Right ventricle myocardium inferior (tissue), 1 donor: ENCODE measurements around the gene PITPNC1. TPM values are rescaled to one million over a fixed set of nuclear protein-coding genes. Genes with fewer than 3 reads are reported as not detected.
"Not testable (repeated sequence)": the region's sequence is repeated elsewhere in the genome, so short reads cannot be mapped to it uniquely, and the experiment has no call there.

ENCODE experiments used
- ATAC-seq: fragments of 200-7000 bp; cut with Tn5 transposase; one replicate; pipeline ENCODE4 v1.9.1; 2020; ENCODE audit warnings: mild to moderate bottlenecking, moderate library complexity
- DNase-seq: peaks from one replicate; pipeline ENCODE4 v3.0.0; 2021; ENCODE audit errors: missing footprints
- intact Hi-C: fragments of 100-400 bp; cut with DNase I; formaldehyde crosslinking; loops from one replicate; pipeline ENCODE4 v1.11.0; 2022
- total RNA-seq: library from RNA; stranded (reverse); fragmentation: NEBNext Ultra II Directional; extraction: Animal tissue kit (Norgen Biotek cat#: 25700); gene quantifications from one replicate; pipeline ENCODE4 v1.2.1, GENCODE V29; 2021
- donor health status: DM: no; HTN: yes; CAD: no; lungs with severe emphysema.

The PITPNC1 gene
- total RNA-seq, 1 donor from 2014 or later, result 13.8 TPM

- ATAC-seq (no peak), DNase-seq (no peak)
- intact Hi-C loops, result loop anchor here (5.0 to 10.0 kb wide), 3 partner anchors 35 to 162 kb away; no protein-coding TSS in a partner anchor
These were observed 259.9 kb downstream of the PITPNC1 start for GRCh38 chr17:67636834-67637520.

GRCh38 chr17:67637901-67638641, 261.0 kb downstream of the PITPNC1 start:
- DNase-seq (no peak), ATAC-seq (no peak)
- intact Hi-C loops, result loop anchor here (5.0 to 10.0 kb wide), 3 partner anchors 34 to 163 kb away; no protein-coding TSS in a partner anchor

DNA sequence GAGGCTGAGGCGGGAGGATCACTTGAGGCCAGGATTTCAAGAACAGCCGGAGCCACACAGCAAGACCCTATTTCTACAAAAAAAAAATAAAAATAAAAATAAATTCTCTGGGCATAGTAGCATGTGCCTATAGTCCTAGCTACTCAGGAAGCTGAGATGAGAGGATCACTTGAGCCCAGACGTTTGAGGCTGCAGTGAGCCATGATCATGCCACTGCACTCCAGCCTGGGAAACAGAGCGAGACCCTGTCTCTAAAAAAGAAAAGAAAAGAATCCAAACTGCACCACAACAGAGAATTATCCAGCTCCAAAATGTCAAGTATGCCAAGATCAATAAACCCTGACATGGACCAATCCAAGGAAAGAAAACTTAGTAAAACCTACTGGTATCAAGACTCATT, 261.8 kb downstream of the PITPNC1 start:
- ATAC-seq (no peak), DNase-seq (no peak)
- intact Hi-C loops, result loop anchor here (5.0 to 10.0 kb wide), 3 partner anchors 33 to 164 kb away; no protein-coding TSS in a partner anchor

GRCh38 chr17:67639555-67639954, 262.5 kb downstream of the PITPNC1 start:
- intact Hi-C loops, result loop anchor here (5.0 to 10.0 kb wide), 3 partner anchors 33 to 165 kb away; no protein-coding TSS in a partner anchor
- DNase-seq (no peak), ATAC-seq (peak; percentile 51)

DNA sequence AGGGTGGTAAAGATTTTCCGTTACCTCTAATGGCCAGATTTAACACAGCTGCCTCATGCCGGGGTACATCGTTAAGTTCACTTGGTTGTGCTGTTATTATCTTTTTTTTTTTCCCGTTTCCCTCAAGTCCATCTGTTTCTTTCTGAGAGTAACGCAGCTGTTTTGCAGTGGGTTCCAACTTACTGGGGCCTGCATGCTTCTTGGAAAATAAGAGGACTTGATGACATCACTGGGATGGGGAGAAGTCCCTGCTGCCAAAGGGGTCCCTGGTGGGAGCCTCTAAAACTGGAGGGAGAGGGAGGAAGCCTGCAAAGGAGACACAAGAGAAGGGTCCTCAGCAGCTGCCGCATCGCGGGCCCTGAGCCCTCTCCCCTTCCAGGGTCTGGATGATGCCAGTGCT, 262.9 kb downstream of the PITPNC1 start:
- DNase-seq (no peak), ATAC-seq (peak; percentile 53)

DNA sequence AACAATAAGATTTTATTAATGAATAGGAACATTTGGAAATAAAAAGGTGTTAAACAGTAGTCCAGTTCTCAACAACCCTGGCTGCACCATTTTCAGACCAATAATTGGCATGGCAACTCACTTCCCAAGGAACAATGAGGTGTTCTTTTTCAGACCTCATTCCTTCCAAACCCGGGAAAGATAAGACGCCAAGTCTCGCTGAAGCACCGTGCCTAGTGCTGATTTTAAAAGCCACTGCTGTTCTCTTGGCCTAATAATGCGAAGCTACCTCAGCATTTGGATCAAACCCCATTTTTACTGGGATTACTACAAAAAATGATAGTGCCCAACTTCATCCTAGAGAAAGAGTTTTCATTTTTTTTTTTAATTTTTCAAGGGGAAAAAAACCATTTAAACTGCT, 265.4 kb downstream of the PITPNC1 start:
- ATAC-seq, result peak; percentile 56
- intact Hi-C loops, result no loop called here
- no peak for DNase-seq

More for the DNA sequence above, 262.9 kb downstream of the PITPNC1 start:
- intact Hi-C loops, result loop anchor here (5.0 to 10.0 kb wide), 3 partner anchors 32 to 165 kb away; no protein-coding TSS in a partner anchor

- intact Hi-C loops, result no loop called here
- no peak for DNase-seq
- no peak for ATAC-seq
These were observed 267.0 kb downstream of the PITPNC1 start for GRCh38 chr17:67644061-67644460.

DNA sequence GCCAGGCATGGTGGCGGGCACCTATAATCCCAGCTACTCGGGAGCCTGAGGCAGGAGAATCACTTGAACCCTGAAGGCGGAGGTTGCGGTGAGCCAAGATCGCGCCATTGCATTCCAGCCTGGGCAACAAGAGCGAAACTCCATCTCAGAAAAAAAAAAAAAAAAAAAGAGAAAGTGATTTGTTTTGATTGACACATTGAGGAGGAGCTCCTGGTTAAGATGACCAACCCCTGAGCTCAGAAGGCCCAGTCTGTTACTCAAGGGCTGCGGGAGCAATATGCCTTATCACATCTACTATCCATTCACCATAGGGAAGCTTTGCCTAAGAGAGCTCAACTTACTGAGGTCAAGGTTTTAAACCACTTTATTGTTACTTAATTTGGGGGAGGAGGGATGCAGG, 268.1 kb downstream of the PITPNC1 start:
- ATAC-seq, intact Hi-C loops, DNase-seq: not testable (repeated sequence)

GRCh38 chr17:67646472-67646871, 269.4 kb downstream of the PITPNC1 start:
- no peak for DNase-seq
- ATAC-seq, result no peak
- intact Hi-C loops, result no loop called here

DNA sequence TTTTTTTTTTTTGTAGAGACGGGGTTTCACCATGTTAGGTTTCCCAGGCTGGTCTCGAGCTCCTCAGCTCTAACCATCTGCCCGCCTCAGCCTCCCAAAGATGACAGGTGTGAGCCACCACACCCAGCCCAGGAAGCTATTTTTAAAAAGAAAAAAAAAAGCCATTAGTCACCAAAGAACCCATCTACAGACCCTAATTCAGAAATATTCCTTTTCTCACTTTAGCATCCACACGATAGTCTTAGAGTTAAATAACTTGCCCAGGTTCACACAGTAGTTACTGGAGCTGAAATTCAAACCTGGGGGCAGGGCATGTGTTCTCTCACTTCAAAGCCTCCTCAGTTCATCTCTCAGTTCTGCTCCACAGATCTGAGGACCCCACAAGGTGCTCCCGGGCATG, 270.4 kb downstream of the PITPNC1 start:
- intact Hi-C loops, result no loop called here
- DNase-seq, result no peak
- ATAC-seq, result no peak

DNA sequence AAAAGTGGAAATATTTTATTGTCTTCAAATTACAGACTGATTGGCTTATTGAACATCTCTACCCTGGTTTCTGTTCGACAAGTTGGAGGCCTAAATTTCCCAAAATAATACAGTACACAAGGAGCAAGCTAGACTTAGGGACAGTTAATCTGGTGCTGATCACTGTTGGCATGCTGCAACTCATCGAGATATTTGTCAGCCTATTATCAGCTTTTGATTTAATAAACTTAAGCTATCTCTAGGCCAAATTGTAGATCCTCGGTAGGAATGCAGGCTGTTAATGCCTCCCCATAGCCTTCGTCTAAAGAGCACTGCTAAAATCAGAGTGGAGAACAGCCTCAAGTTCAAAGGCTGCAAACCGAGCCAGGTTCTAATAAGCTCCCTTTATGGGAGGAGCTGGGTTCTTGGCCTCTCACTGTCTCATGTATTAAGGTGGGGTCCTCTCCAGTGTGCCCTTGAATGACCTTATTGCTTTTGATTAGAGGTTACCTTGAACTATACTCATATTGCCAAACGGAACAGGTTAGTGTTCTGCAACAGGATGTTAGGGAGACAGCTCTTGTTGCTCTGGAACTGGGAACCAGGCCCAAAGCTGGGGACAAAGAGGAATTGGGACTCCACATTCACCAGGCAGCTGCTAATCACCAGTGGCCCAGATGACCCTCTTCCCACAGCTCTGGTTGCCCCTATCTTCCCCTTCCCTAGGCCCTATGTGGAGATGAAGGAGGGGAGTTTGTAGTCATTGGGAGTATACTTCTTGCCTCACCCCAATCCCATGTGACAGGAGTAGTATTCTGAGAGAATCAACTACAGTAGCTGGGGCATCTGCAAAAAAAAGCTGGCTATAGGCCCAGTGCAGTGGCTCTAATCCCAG, 271.2 kb downstream of the PITPNC1 start:
- DNase-seq, result no peak
- no peak for ATAC-seq
- intact Hi-C loops, result no loop called here

DNA sequence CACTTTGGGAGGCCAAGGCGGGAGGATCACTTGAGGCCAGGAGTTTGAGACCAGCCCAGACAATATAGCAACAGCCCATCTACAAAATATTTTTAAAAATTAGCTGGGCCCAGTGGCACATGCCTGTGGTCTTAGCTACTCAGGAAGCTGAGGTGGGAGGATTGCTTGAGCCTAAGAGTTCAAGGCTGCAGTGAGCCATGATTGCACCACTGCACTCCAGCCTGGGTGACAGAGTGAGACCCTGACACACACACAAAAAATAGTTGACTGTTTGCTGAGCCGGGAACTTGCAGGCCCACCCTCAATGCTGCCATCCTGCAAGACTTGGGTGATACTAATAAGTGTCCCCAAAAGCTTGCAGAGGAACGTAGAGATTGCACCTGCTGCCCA, 271.8 kb downstream of the PITPNC1 start:
- ATAC-seq, intact Hi-C loops: not testable (repeated sequence)

GRCh38 chr17:67649891-67650290, 272.8 kb downstream of the PITPNC1 start:
- ATAC-seq (no peak), DNase-seq (no peak)
- intact Hi-C loops, result no loop called here

More for the DNA sequence above, 271.8 kb downstream of the PITPNC1 start:
- not testable (repeated sequence) for DNase-seq

DNA sequence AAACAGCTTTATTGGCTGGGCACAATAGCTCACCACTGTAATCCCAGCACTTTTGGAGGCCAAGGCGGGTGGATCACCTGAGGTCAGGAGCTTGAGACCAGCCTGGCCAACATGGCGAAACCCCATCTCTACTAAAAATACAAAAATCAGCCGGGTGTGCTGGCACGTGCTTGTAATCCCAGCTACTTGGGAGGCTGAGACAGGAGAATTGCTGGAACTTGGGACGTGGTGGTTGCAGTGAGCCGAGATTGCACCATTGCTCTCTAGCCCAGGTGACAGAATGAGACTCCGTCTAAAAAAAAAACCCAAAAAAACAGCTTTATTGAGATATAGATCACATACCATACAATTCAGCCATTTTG, 274.1 kb downstream of the PITPNC1 start:
- ATAC-seq, intact Hi-C loops, DNase-seq: not testable (repeated sequence)

GRCh38 chr17:67652433-67652832, 275.4 kb downstream of the PITPNC1 start:
- DNase-seq, result no peak
- intact Hi-C loops, result no loop called here
- no peak for ATAC-seq

DNA sequence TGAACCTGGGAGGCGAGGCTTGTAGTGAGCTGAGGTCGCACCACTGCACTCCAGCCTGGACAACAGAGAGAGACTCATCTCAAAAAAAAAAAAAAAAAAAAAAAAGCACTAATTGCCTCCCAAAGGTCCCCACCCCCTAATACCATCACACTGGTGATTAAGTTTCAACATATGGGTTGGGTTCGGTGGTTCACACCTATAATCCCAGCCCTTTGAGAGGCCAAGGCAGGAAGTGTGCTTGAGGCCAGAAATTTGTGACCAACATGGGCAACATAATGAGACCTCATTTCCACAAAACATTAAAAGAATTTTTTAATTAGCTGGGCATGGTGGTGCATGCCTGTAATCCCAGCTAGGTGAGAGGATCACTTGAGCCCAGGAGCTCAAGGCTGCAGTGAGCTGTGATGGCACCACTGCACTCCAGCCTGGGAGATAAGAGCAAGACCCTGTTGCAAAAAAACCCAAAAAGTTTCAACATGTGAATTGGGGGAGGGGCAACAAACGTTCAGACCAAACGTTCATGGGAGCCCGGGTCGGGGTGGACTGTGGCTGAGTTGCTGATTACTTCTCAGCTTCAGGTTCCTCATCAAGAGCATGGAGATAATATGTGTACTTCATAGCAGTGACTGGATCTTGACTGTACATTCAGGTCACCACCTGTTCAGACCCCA, 278.5 kb downstream of the PITPNC1 start:
- intact Hi-C loops, result no loop called here
- ATAC-seq (no peak), DNase-seq (no peak)

GRCh38 chr17:67656494-67657203, 279.6 kb downstream of the PITPNC1 start:
- intact Hi-C loops, result no loop called here
- DNase-seq, result no peak
- no peak for ATAC-seq

GRCh38 chr17:67657596-67657995, 280.5 kb downstream of the PITPNC1 start:
- intact Hi-C loops, result no loop called here
- no peak for ATAC-seq
- no peak for DNase-seq
